Calu3 (cell line): ENCODE measurements around the gene TSPAN9. TPM values are rescaled to one million over a fixed set of nuclear protein-coding genes. Genes with fewer than 3 reads are reported as not detected.

ENCODE experiments used
- BruUV-seq: library from RNA; stranded (reverse); fragments of 400-500 nt; replicated peaks from 2 replicates; lab custom pipeline; 2021; lab: Mats Ljungman, UMichigan
- CTCF ChIA-PET: fragments of 300-600 bp; sonication (Branson Sonifier 250); formaldehyde crosslinking; loops from one replicate; lab custom pipeline; 2022; ENCODE audit warnings: antibody characterized with exemption; lab: Charles Lee
- DNase-seq: peaks from one replicate; pipeline ENCODE4 v3.0.0; 2022
- H3K27ac Mint-ChIP-seq: one replicate; pipeline ENCODE4 v1.8.0; 2022; ENCODE audit warnings: mixed read lengths; ENCODE audit not compliant: unreplicated experiment
- H3K27me3 Mint-ChIP-seq: one replicate; pipeline ENCODE4 v1.8.0; 2022; ENCODE audit warnings: mixed read lengths; ENCODE audit not compliant: unreplicated experiment
- H3K36me3 Mint-ChIP-seq: one replicate; pipeline ENCODE4 v1.8.0; 2022; ENCODE audit warnings: mild to moderate bottlenecking, moderate library complexity, mixed read lengths; ENCODE audit not compliant: insufficient read depth, unreplicated experiment
- H3K4me1 Mint-ChIP-seq: one replicate; pipeline ENCODE4 v1.8.0; 2022; ENCODE audit warnings: mild to moderate bottlenecking, low read depth, mixed read lengths; ENCODE audit not compliant: unreplicated experiment
- H3K4me3 Mint-ChIP-seq: one replicate; pipeline ENCODE4 v1.8.0; 2022; ENCODE audit warnings: mild to moderate bottlenecking, low read depth, moderate library complexity, mixed read lengths; ENCODE audit not compliant: unreplicated experiment
- H3K9me3 Mint-ChIP-seq: one replicate; pipeline ENCODE4 v1.8.0; 2022; ENCODE audit warnings: low read depth, mixed read lengths; ENCODE audit not compliant: unreplicated experiment
- intact Hi-C: fragments of 100-400 bp; cut with micrococcal nuclease; formaldehyde crosslinking; loops from one replicate; pipeline ENCODE4 v1.10.0; 2022; ENCODE audit not compliant: unreplicated experiment
- total RNA-seq: library from RNA; stranded (reverse); gene quantifications from 2 replicates; pipeline ENCODE4 v1.2.3, GENCODE V29; 2022
- TF ChIP-seq, protein P1 (sequence below): fragments of 200-600 bp; IDR thresholded peaks from one replicate; pipeline ENCODE4 v1.8.0; 2022; ENCODE audit warnings: antibody characterized with exemption; ENCODE audit not compliant: unreplicated experiment

Gene TSPAN9
- total RNA-seq, 1 experiment from 2014 or later: 6.0 TPM

DNA sequence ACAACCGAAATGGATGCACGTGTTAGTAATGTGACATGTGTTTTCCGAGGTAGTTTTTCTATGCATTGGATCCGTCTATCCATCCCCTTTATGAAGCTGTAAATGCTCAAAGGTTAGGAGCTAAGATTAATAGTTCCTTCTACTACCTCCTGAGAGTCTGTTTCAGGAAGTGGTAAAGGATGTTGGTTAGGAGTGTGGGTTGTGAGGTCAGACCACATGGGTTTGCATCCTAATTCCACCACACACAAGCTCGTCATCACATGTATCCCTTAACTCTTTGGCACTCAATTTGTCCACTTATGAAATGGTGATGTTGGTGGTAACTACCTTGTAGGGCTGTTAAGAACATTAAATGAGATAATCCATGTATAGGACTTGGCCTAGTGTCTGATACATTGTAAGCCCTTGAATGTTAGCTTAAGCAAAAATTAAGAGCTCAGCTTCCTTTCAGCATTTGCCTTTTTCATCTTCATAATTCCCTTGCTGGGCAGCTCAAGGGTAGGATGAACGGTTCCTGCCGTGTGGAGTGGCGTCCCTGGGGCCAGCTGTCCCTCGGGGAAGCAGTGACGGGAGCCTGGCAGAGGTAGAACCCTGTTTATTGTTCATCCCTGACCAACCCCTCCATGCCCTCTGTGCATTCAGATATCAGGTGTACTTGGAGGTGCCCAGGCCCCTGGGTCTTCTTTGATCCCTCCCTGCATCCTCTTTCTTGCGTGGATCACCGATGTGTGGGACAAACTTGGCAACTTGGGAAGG lies 52.3 kb downstream of the TSPAN9 start:
- Mint-ChIP-seq H3K27ac (no peak overlapping the region), H3K4me3 (no peak overlapping the region), H3K27me3 (no peaks in the 10 kb centered on the region), H3K4me1 (no peaks in the 10 kb centered on the region), H3K36me3 (no peaks in the 10 kb centered on the region), H3K9me3 (peaks cover 2% of the 10 kb centered on the region)
- TF ChIP-seq, protein P1, sequence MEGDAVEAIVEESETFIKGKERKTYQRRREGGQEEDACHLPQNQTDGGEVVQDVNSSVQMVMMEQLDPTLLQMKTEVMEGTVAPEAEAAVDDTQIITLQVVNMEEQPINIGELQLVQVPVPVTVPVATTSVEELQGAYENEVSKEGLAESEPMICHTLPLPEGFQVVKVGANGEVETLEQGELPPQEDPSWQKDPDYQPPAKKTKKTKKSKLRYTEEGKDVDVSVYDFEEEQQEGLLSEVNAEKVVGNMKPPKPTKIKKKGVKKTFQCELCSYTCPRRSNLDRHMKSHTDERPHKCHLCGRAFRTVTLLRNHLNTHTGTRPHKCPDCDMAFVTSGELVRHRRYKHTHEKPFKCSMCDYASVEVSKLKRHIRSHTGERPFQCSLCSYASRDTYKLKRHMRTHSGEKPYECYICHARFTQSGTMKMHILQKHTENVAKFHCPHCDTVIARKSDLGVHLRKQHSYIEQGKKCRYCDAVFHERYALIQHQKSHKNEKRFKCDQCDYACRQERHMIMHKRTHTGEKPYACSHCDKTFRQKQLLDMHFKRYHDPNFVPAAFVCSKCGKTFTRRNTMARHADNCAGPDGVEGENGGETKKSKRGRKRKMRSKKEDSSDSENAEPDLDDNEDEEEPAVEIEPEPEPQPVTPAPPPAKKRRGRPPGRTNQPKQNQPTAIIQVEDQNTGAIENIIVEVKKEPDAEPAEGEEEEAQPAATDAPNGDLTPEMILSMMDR: no peak
- DNase-seq: no peak
- intact Hi-C loops: loop anchor here (10.0 kb wide), 1 partner anchor 55 kb away; the partner anchor contains the start of gene TSPAN9
- CTCF ChIA-PET: interaction anchor here (1.1 to 1.4 kb wide), 2 partner anchors 56 to 146 kb away, joined by 3 read pairs; no protein-coding TSS in a partner anchor
- no TSS peak for BruUV-seq

DNA sequence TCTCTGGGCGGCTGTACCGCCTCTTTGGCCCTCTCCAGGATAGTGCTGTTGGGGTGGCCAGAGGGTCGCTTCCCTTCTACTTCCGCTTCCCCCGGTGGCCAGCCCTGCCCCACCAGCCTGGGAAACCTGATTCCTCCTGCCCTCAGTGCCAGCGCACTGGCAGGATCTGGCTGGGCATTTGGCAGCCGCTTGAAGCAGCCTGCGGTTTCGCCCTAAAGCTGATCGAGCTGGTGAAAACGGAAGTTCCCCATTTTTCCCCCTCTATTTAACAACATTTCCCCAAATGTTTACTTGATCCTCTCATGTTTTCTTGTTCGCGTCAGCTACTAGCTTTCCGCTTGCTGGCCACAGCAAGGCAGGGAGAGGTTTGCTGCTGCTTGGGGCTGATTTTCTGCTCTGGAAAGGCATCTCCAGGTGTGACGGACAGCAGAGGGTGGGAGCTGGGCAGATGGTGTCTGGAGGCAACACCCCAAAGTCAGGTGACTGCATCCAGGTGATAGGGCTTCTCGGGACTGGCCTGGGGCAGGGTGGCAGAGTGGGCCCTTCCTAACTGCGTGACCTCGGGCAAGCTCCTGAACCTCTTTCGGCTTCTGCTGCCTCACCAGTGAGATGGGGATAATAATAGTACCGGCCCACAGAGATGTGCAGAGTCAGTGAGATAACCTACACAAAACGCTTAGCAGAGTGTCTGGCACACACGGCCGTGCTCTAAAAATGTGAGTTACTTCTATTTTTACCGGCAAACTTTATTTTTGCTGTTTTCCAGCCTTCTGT lies 53.1 kb downstream of the TSPAN9 start:
- no TSS peak for BruUV-seq
- Mint-ChIP-seq H3K4me1 (no peaks in the 10 kb centered on the region), H3K4me3 (no peak overlapping the region), H3K27me3 (no peaks in the 10 kb centered on the region), H3K27ac (no peak overlapping the region), H3K36me3 (no peaks in the 10 kb centered on the region), H3K9me3 (peaks cover 2% of the 10 kb centered on the region)
- CTCF ChIA-PET: interaction anchor here (1.1 to 1.4 kb wide), 2 partner anchors 57 to 145 kb away, joined by 3 read pairs; no protein-coding TSS in a partner anchor
- TF ChIP-seq, protein P1: no peak
- no peak for DNase-seq
- intact Hi-C loops: loop anchor here (10.0 kb wide), 1 partner anchor 55 kb away; the partner anchor contains the start of gene TSPAN9

DNA sequence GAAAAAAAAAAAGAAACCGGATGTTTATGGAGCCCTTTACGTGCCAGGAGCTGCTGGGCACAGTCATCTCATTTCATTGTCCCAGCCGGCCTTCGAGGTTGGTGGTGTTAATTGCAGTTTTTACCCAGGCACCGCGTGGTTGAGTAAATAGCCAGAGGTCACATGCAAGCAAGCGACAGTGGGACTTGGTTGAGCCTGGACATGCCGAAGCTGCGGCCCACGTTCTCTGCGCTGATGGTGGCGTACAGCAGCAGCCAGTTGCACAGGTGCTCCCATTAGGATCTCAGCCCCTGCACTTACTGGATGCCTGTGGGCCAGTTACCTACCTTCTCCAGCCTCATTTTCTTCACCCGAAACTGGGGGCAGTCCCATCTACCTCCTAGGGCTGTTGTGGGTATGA lies 54.0 kb downstream of the TSPAN9 start:
- no peak overlapping the region for H3K27ac Mint-ChIP-seq
- no peaks in the 10 kb centered on the region for H3K4me1 Mint-ChIP-seq
- H3K4me3 Mint-ChIP-seq: no peak overlapping the region
- H3K27me3 Mint-ChIP-seq: no peaks in the 10 kb centered on the region
- H3K36me3 Mint-ChIP-seq: no peaks in the 10 kb centered on the region
- intact Hi-C loops: loop anchor here (10.0 kb wide), 1 partner anchor 56 kb away; the partner anchor contains the start of gene TSPAN9
- CTCF ChIA-PET: no interaction called here
- TF ChIP-seq, protein P1: no peak
- BruUV-seq: no TSS peak
- DNase-seq: no peak
- peaks cover 2% of the 10 kb centered on the region for H3K9me3 Mint-ChIP-seq

DNA sequence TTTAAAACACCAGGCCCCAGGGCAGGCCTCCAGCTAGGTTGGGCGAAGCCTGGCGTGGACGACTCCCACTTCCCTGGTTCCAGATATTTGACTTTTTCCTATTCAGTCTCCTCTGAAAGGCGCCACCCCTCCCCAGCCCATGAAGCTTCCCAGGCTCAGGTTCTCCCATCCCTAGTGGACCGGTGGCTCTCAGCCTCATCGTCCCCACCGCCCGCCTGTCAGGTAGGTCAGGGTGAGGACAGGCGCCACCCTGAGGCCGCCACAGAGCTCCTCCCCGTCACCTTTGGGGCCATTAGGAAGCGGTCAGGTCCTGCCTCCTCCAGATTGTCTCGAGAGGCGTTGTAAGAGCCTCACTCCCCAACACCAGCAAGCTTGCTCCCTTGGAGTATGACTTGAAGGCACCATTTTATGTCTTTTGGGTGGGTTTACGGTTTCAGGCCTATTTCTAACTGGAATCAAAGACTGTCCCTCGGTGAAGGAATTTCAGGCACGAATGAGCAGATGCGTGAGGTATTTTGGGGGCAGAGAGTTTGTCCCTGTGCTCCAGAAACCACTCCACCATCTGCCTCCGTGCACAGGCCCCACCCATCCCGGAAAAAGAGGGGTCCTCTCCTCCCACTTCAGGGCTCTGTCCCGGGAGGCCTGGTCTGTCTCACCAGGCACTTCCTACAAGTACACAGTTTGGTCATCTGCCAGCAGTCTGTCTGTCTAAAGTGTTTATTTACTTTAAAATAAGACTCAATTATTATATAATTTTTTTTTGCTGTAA lies 55.6 kb downstream of the TSPAN9 start:
- TF ChIP-seq, protein P1: no peak
- CTCF ChIA-PET: interaction anchor here (0.6 kb wide), 1 partner anchor 18 kb away, joined by 6 read pairs; no protein-coding TSS in a partner anchor
- no peak for DNase-seq
- no peaks in the 10 kb centered on the region for H3K36me3 Mint-ChIP-seq
- no peak overlapping the region for H3K27ac Mint-ChIP-seq
- H3K27me3 Mint-ChIP-seq: no peaks in the 10 kb centered on the region
- no TSS peak for BruUV-seq
- peaks cover 2% of the 10 kb centered on the region for H3K9me3 Mint-ChIP-seq
- H3K4me3 Mint-ChIP-seq: no peak overlapping the region
- no peaks in the 10 kb centered on the region for H3K4me1 Mint-ChIP-seq
- intact Hi-C loops: loop anchor here (10.0 kb wide), 1 partner anchor 58 kb away; the partner anchor contains the start of gene TSPAN9
